H1 (cell line): ENCODE results near the gene RFPL3.

Experiments used
- BRCA1 ChIP-seq: IDR thresholded peaks from 2 replicates; pipeline ENCODE4 v1.6.1; 2012; ENCODE audit warnings: low read depth, low read length, improper control_type of control experiment
- CTCF ChIP-seq, 3 experiments: IDR thresholded peaks; 1 replicate in 2 of 3; 2 replicates in 1 of 3; pipeline versions ENCODE4 v1.5.1 to v1.6.1; 2011; ENCODE audit warnings: low read length in 3 of 3, mild to moderate bottlenecking in 3 of 3, inconsistent platforms in 2 of 3, low read depth in 1 of 3, moderate library complexity in 1 of 3; ENCODE audit not compliant: insufficient read depth in 1 of 3; ENCODE audit errors: control extremely low read depth in 1 of 3
- EP300 ChIP-seq, 2 experiments: IDR thresholded peaks; 1 replicate in 1 of 2; 2 replicates in 1 of 2; pipeline ENCODE4 v1.6.1; 2011 to 2012; ENCODE audit warnings: low read depth in 2 of 2, low read length in 2 of 2, mild to moderate bottlenecking in 2 of 2, borderline replicate concordance in 1 of 2, inconsistent platforms in 1 of 2, moderate library complexity in 1 of 2
- NRF1 ChIP-seq: IDR thresholded peaks from 2 replicates; pipeline ENCODE4 v1.6.1; 2011; ENCODE audit warnings: mild to moderate bottlenecking, low read depth, low read length, improper control_type of control experiment
- POLR2A ChIP-seq, 2 experiments: IDR thresholded peaks; 1 replicate in 1 of 2; 2 replicates in 1 of 2; pipeline ENCODE4 v1.6.1; 2011; ENCODE audit warnings: low read depth in 2 of 2, low read length in 2 of 2, mild to moderate bottlenecking in 2 of 2; ENCODE audit errors: control extremely low read depth in 1 of 2
- RAD21 ChIP-seq, 2 experiments: IDR thresholded peaks in 1 of 2; conservative IDR thresholded peaks in 1 of 2; 2 replicates each; pipeline ENCODE4 v1.6.1; 2011; ENCODE audit warnings: low read depth in 2 of 2, low read length in 2 of 2, improper control_type of control experiment in 1 of 2, inconsistent platforms in 1 of 2, mild to moderate bottlenecking in 1 of 2, moderate library complexity in 1 of 2
- RBBP5 ChIP-seq: IDR thresholded peaks from 2 replicates; pipeline ENCODE4 v1.7.1; 2012; ENCODE audit warnings: low read depth, mild to moderate bottlenecking, inconsistent platforms, low read length, moderate library complexity, borderline replicate concordance
- ZNF274 ChIP-seq: IDR thresholded peaks from 2 replicates; pipeline ENCODE4 v1.7.0; 2012; ENCODE audit warnings: low read length, borderline replicate concordance; ENCODE audit errors: extremely low read depth

GRCh38 chr22:32309585-32310251, 47.9 kb upstream of the RFPL3 start:
- no peak for TF ChIP-seq BRCA1
- TF ChIP-seq EP300 (IDR thresholded peaks at IDR 0.05; ENCODE audit: borderline replicate concordance in 1 of 2, low read depth in 2 of 2, low read length in 2 of 2): no peak
- TF ChIP-seq RBBP5: no peak
- no peak for TF ChIP-seq NRF1
- TF ChIP-seq POLR2A (IDR thresholded peaks at IDR 0.05; ENCODE audit: control extremely low read depth in 1 of 2, low read depth in 2 of 2, low read length in 2 of 2): no peak
- no peak for TF ChIP-seq ZNF274
- TF ChIP-seq RAD21 (IDR thresholded peaks at IDR 0.05 in 1 of 2, conservative IDR thresholded peaks at IDR 0.05 in 1 of 2; ENCODE audit: low read depth in 2 of 2, low read length in 2 of 2): no peak
- no peak for TF ChIP-seq CTCF (IDR thresholded peaks at IDR 0.05; ENCODE audit: control extremely low read depth in 1 of 3, insufficient read depth in 1 of 3, low read depth in 1 of 3, low read length in 3 of 3)
